ENCODE data around the gene STK11.

STK11 gene

GRCh38 chr19:1226522-1227303 is 21.1 kb downstream of the STK11 start:
- TF ChIP-seq, protein P1, sequence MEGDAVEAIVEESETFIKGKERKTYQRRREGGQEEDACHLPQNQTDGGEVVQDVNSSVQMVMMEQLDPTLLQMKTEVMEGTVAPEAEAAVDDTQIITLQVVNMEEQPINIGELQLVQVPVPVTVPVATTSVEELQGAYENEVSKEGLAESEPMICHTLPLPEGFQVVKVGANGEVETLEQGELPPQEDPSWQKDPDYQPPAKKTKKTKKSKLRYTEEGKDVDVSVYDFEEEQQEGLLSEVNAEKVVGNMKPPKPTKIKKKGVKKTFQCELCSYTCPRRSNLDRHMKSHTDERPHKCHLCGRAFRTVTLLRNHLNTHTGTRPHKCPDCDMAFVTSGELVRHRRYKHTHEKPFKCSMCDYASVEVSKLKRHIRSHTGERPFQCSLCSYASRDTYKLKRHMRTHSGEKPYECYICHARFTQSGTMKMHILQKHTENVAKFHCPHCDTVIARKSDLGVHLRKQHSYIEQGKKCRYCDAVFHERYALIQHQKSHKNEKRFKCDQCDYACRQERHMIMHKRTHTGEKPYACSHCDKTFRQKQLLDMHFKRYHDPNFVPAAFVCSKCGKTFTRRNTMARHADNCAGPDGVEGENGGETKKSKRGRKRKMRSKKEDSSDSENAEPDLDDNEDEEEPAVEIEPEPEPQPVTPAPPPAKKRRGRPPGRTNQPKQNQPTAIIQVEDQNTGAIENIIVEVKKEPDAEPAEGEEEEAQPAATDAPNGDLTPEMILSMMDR (IDR thresholded peaks at IDR 0.05; ENCODE audit: low read depth, low read length), result no peak
- no peak for DNase-seq (ENCODE audit: extremely low read depth, low read depth)

DNA sequence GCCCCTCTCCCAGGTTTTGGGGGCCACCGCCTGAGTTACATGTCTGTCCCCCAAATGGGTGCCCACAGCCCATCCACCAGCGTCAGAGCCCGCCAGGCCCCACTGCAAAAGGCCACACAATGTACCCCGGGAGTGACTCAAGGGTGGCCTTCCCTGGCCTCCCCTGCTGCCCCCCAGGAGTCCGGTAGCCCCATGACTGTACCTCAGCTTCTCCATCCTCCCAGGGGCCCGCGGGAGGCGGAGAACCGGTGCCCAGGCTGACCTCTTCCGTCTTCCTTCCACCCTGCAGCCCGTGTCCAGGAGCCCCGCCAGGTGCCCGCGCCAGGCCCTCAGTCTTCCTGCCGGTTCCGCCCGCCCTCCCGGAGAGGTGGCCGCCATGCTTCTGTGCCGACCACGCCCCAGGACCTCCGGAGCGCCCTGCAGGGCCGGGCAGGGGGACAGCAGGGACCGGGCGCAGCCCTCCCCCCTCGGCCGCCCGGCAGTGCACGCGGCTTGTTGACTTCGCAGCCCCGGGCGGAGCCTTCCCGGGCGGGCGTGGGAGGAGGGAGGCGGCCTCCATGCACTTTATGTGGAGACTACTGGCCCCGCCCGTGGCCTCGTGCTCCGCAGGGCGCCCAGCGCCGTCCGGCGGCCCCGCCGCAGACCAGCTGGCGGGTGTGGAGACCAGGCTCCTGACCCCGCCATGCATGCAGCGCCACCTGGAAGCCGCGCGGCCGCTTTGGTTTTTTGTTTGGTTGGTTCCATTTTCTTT is 21.9 kb downstream of the STK11 start:
- DNase-seq (ENCODE audit: extremely low read depth, low read depth), result no peak
- TF ChIP-seq, protein P1 (IDR thresholded peaks at IDR 0.05; ENCODE audit: low read depth, low read length), result no peak

DNA sequence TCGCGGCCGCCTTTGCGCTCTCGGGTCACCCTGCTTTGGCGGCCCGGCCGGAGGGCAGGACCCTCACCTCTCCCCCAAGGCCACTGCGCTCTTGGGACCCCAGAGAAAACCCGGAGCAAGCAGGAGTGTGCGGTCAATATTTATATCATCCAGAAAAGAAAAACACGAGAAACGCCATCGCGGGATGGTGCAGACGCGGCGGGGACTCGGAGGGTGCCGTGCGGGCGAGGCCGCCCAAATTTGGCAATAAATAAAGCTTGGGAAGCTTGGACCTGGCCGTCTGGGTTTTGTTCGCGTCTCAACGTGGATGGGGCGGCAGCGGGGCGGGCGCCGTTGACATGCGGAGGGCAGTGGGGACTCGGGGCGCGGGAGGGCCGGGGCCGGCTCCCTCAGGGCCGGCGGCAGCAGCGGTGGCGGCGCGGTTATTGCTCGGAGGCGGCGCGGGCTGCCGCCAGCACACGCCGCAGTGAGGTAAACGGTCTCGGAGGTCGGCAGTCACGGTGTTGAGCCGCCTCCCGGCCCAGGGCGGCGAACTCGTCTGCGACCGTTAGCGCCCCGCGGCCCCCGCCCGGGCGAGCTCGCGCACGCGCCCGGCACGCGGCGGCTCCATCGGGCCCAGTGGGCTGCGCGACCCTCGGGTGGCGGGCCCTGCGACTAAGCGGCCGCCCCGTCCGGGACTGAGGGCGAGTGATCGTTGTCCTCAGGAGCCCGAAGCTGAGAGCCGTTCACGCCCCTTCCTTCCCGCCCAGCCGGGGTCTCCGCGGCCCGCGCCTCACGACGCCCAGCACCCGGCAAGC is 22.8 kb downstream of the STK11 start:
- DNase-seq (ENCODE audit: extremely low read depth, low read depth), result no peak
- TF ChIP-seq, protein P1 (IDR thresholded peaks at IDR 0.05; ENCODE audit: low read depth, low read length), result no peak

DNA sequence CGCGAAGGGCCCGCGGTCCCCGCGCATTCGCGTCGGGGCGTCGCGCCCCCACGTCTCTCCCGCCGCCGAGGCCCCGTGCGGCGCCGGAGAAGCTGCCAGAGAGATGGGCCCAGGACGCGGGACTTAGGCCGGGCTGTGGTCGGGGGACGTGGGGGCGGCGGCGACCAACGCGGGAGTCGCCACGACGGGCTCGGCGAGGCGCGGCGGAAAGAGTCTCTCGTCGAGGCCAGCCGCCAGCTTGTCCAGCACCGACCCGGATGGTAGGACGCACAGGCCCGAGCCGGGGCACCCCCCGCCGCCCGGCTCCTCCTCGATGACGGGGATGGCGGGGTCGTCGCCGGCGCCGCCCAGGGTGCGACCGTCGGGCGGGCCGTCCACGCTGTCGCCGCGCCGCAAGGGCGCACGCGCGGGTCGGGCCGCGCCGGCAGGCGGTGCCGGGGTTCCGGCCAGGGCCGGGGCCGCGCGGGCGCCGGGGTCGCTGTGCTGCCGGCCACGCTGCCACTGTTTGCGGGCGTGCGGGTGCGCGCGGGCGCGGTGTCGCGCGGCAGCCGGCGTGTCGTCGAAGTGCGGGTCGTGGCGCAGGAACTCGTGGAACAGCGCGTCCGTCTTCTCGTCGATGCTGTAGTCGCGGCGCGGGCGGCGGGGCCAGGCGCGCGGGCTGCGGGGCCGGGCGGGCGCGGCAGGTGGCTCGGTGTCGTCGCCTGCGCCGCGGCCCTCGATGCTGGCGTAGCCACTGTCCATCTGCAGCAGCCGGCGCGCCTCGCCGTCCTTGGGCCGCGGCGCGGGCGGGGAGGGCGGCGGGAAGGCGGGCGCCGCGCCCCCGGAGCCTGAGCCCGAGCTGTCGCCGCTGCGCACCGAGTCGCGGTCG is 23.7 kb downstream of the STK11 start:
- DNase-seq (ENCODE audit: extremely low read depth, low read depth), result no peak
- TF ChIP-seq, protein P1 (IDR thresholded peaks at IDR 0.05; ENCODE audit: low read depth, low read length), result no peak

DNA sequence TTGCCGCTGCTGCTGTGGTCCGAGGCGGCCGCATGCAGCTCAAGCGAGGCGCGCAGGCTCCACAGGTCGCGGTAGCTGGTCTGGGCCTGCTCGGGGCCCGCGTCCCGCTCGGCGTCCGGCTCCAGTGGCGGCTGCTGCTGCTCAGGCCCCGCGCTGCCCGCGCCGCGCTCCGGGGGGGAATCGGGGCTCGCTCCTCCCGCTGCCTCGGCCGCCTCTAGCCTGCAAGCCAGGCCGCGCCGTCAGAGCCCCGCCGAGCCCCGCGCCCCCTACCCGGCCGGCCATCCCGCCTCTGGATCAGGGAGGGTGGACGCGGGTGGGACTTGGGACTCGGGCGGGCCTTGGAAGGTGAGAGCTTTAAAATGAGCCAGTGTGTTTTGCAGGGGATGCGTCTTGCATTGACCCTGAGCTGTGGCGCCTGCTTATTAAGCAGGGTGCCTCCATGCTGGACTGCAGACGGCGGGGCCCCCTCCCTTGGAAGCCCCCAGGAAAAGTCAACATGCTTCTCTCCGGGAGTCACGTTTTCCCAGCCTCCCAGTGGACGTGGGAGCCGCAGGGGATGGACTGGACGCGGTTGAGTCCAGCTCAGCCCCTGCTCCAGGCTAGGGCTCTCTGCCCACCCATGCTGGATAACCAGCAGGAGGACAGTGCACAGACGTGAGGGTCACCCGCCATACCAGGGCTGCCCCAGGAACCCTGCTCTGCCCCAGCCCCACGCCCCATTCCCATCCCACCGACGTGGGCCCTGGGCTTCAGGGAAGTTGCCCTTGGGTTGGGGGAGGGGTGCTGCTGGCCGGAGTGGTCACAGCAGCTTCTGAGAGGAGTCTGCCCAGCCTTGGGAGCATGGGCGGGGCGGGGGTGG is 24.6 kb downstream of the STK11 start:
- DNase-seq (ENCODE audit: extremely low read depth, low read depth), result no peak
- TF ChIP-seq, protein P1 (IDR thresholded peaks at IDR 0.05; ENCODE audit: low read depth, low read length), result no peak

Measured in AG09319 (cell line).